ENCODE data around the gene DNAI4. TPM values are rescaled to one million over a fixed set of nuclear protein-coding genes. Genes with fewer than 3 reads are reported as not detected.

Gene DNAI4
- total and polyA plus RNA-seq, 12 donors: 1.6 to 9.0 (median 4.3) TPM

- H3K4me3 ChIP-seq: no peak overlapping the region
- no peak overlapping the region for H3K27ac ChIP-seq
- no peaks in the 10 kb centered on the region for H3K4me1 ChIP-seq (replicated peaks in 1 of 2)
- H3K36me3 ChIP-seq (replicated peaks in 1 of 2): no peaks in the 10 kb centered on the region
- DNase-seq: no peak
- no peaks in the 10 kb centered on the region for H3K9me3 ChIP-seq (replicated peaks in 1 of 3)
- intact Hi-C loops (cut with DNase I): loop anchor here in 1 of 2 donors (10.0 kb wide), 1 partner anchor 135 kb away; no protein-coding TSS in a partner anchor
- TF ChIP-seq CTCF (IDR thresholded peaks at IDR 0.05): no peak
- TF ChIP-seq POLR2A (IDR thresholded peaks at IDR 0.05): no peak
- no peaks in the 10 kb centered on the region for H3K27me3 ChIP-seq
- 67 to 77% (median 73%) methylated on average over 2 of the region's 2 CpGs for WGBS, 4 donors
These were observed 145.1 kb downstream of the DNAI4 start for GRCh38 chr1:66779475-66780078.

GRCh38 chr1:66778969-66779368 is 145.7 kb downstream of the DNAI4 start:
- DNase-seq: no peak
- no peak overlapping the region for H3K4me3 ChIP-seq
- 76 to 83% (median 78%) methylated on average over 4 of the region's 4 CpGs for WGBS, 4 donors
- no peaks in the 10 kb centered on the region for H3K4me1 ChIP-seq (replicated peaks in 1 of 2)
- no peaks in the 10 kb centered on the region for H3K9me3 ChIP-seq (replicated peaks in 1 of 3)
- no peak overlapping the region for H3K27ac ChIP-seq
- TF ChIP-seq POLR2A (IDR thresholded peaks at IDR 0.05) (no peak), CTCF (IDR thresholded peaks at IDR 0.05) (no peak)
- intact Hi-C loops (cut with DNase I): loop anchor here in 1 of 2 donors (10.0 kb wide), 1 partner anchor 136 kb away; no protein-coding TSS in a partner anchor
- H3K36me3 ChIP-seq (replicated peaks in 1 of 2): no peaks in the 10 kb centered on the region
- no peaks in the 10 kb centered on the region for H3K27me3 ChIP-seq

GRCh38 chr1:66778266-66778665 is 146.4 kb downstream of the DNAI4 start:
- intact Hi-C loops (cut with DNase I): loop anchor here in 1 of 2 donors (10.0 kb wide), 1 partner anchor 137 kb away; no protein-coding TSS in a partner anchor
- H3K27ac ChIP-seq: no peak overlapping the region
- no peaks in the 10 kb centered on the region for H3K4me1 ChIP-seq (replicated peaks in 1 of 2)
- H3K27me3 ChIP-seq: no peaks in the 10 kb centered on the region
- 70 to 76% (median 73%) methylated on average over 4 of the region's 4 CpGs for WGBS, 4 donors
- H3K36me3 ChIP-seq (replicated peaks in 1 of 2): no peaks in the 10 kb centered on the region
- TF ChIP-seq POLR2A (IDR thresholded peaks at IDR 0.05) (no peak), CTCF (IDR thresholded peaks at IDR 0.05) (no peak)
- H3K4me3 ChIP-seq: no peak overlapping the region
- H3K9me3 ChIP-seq (replicated peaks in 1 of 3): no peaks in the 10 kb centered on the region
- DNase-seq: no peak

- Histone ChIP-seq H3K27ac (no peak overlapping the region), H3K4me1 (replicated peaks in 1 of 2) (no peaks in the 10 kb centered on the region), H3K9me3 (replicated peaks in 1 of 3) (no peaks in the 10 kb centered on the region), H3K4me3 (no peak overlapping the region), H3K27me3 (no peaks in the 10 kb centered on the region), H3K36me3 (replicated peaks in 1 of 2) (no peaks in the 10 kb centered on the region)
- intact Hi-C loops (cut with DNase I): loop anchor here in 1 of 2 donors (10.0 kb wide), 1 partner anchor 137 kb away; no protein-coding TSS in a partner anchor
- TF ChIP-seq CTCF (IDR thresholded peaks at IDR 0.05) (no peak), POLR2A (IDR thresholded peaks at IDR 0.05) (no peak)
- WGBS, 4 donors: 70 to 80% (median 72%) methylated on average over 3 of the region's 3 CpGs
- no peak for DNase-seq
These were observed 146.8 kb downstream of the DNAI4 start for GRCh38 chr1:66777831-66778230.
